CD4-positive, alpha-beta T cell treated with Interleukin-15 for 1 hour (primary cell): Measurements from ENCODE around the gene GAD1.

Experiments used
- DNase-seq: peaks from one replicate; pipeline ENCODE4 v3.0.0-alpha.2; 2020

GAD1 gene

DNA sequence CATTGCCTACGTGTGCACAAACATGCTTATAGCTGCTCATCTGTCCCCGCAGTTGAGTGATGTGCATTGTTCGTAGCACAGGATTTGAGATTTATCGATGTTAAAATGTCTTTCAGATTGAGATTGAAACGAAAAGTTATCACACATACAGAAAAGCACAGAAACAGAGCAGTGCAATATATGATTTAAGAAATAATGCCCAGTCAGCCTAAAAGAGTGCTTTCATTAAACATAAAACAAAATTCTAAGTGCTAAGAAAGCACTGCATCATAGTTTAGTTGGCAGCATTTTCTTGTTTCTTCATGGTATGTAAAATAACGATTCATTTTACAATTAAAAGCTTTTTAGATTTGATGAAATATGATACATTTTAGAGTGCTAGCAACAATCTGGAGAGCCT lies 80.4 kb downstream of the GAD1 start:
- no peak for DNase-seq

DNA sequence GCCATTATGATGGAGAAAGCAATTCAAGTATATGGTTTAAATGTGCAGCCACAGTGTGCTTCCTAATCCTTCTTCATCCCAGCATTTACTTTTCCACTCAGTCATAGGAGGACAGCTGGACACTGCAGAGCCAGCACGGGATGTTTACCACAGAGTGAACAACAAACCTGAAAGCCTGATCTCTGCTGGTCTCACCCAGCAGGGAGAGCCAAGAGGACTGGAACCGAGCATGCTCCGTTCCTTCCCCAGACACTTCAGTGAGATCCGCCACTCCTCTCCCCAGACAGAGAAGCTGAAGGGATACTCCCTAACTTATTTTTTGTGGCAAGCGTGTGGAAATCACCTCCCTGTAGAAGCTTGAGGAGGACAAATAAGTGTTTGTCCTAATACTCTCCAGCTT lies 89.2 kb downstream of the GAD1 start:
- no peak for DNase-seq
